Gastroesophageal sphincter (tissue), 4 donors: ENCODE measurements around the gene TMED8. TPM values are rescaled to one million over a fixed set of nuclear protein-coding genes. Genes with fewer than 3 reads are reported as not detected.

ENCODE experiments used
- ATAC-seq: fragments of 150-250 bp; one replicate; pipeline ENCODE4 v1.9.1; 2016; ENCODE audit warnings: mild to moderate bottlenecking, moderate library complexity
- H3K27ac ChIP-seq, 4 donors: fragments of 200-600 bp; sonication (generic) in 3 of 4; 1 replicate in 3 of 4; 2 replicates in 1 of 4; pipeline ENCODE4 v1.5.1; 2016 to 2019
- H3K27me3 ChIP-seq: fragments of 200-600 bp; sonication (generic); one replicate; pipeline ENCODE4 v1.5.1; 2019
- H3K36me3 ChIP-seq, 2 donors: fragments of 200-600 bp; sonication (generic); one replicate each; pipeline ENCODE4 v1.5.1; 2019; ENCODE audit warnings: control low read depth in 1 of 2
- H3K4me1 ChIP-seq, 3 donors: fragments of 200-600 bp; sonication (generic); 1 replicate in 2 of 3; 2 replicates in 1 of 3; pipeline ENCODE4 v1.5.1; 2016 to 2019; ENCODE audit warnings: control low read depth in 2 of 3
- H3K4me3 ChIP-seq, 2 donors: fragments of 200-600 bp; sonication (generic); one replicate each; pipeline ENCODE4 v1.5.1; 2019; ENCODE audit warnings: mild to moderate bottlenecking in 1 of 2, moderate library complexity in 1 of 2
- H3K9me3 ChIP-seq, 3 donors: fragments of 200-600 bp; sonication (generic); one replicate each; pipeline ENCODE4 v1.5.1; 2017 to 2019; ENCODE audit warnings: control low read depth in 2 of 3
- CTCF ChIP-seq, 4 experiments: fragments of 200-600 bp in 2 of 4; fragments of 450-650 bp in 2 of 4; sonication (generic) in 1 of 4; IDR thresholded peaks; one replicate each; pipeline ENCODE4 v1.5.1; 2017 to 2019; ENCODE audit warnings: antibody characterized with exemption in 4 of 4, mild to moderate bottlenecking in 2 of 4, moderate library complexity in 2 of 4
- EP300 ChIP-seq: sonication (generic); formaldehyde crosslinking; IDR thresholded peaks from one replicate; pipeline ENCODE4 v1.6.1; 2017; ENCODE audit warnings: antibody characterized with exemption, mild to moderate bottlenecking
- POLR2A ChIP-seq, 2 donors: fragments of 450-650 bp; IDR thresholded peaks; one replicate each; pipeline ENCODE4 v1.6.1; 2017; ENCODE audit warnings: antibody characterized with exemption in 2 of 2, mild to moderate bottlenecking in 2 of 2, moderate library complexity in 1 of 2
- POLR2AphosphoS5 ChIP-seq: sonication (generic); formaldehyde crosslinking; IDR thresholded peaks from one replicate; pipeline ENCODE4 v1.6.1; 2017; ENCODE audit warnings: antibody characterized with exemption
- WGBS, 2 donors: methylation state at CpG; one replicate each; pipeline ENCODE4 v1.1.5; 2018; ENCODE audit warnings: low coverage in 1 of 2; 5-methylcytosine and 5-hydroxymethylcytosine counted together
- total RNA-seq, 4 donors: library from RNA; depleted of rRNA; stranded (reverse); fragments of >200 nt; gene quantifications; one replicate each; pipeline ENCODE4 v1.1.0, GENCODE V29; 2016

TMED8 gene
- total RNA-seq, 4 donors from 2014 or later: 16.6 to 21.4 (median 20.7) TPM

GRCh38 chr14:77406718-77407117 is 29.8 kb upstream of the TMED8 start:
- Histone ChIP-seq H3K9me3 (no peaks in the 10 kb centered on the region), H3K36me3 (no peaks in the 10 kb centered on the region), H3K4me1 (no peaks in the 10 kb centered on the region), H3K27ac (no peak overlapping the region), H3K4me3 (no peak overlapping the region), H3K27me3 (no peaks in the 10 kb centered on the region)
- ATAC-seq: no peak
- TF ChIP-seq CTCF (IDR thresholded peaks at IDR 0.05): no peak
- no peak for TF ChIP-seq POLR2A (IDR thresholded peaks at IDR 0.05)
- no peak for TF ChIP-seq EP300
- TF ChIP-seq POLR2AphosphoS5: no peak
- 21 to 36% methylated on average over 4 to 6 of the region's 6 CpGs for WGBS, 2 donors

- H3K27ac ChIP-seq: no peak overlapping the region
- no peaks in the 10 kb centered on the region for H3K4me1 ChIP-seq
- ATAC-seq: no peak
- TF ChIP-seq POLR2A (IDR thresholded peaks at IDR 0.05) (no peak), CTCF (IDR thresholded peaks at IDR 0.05) (no peak), EP300 (no peak), POLR2AphosphoS5 (no peak)
- H3K36me3 ChIP-seq: no peaks in the 10 kb centered on the region
- H3K9me3 ChIP-seq: no peaks in the 10 kb centered on the region
- no peak overlapping the region for H3K4me3 ChIP-seq
- H3K27me3 ChIP-seq: no peaks in the 10 kb centered on the region
- 48 to 53% methylated on average over 2 to 3 of the region's 3 CpGs for WGBS, 2 donors
Observed at GRCh38 chr14:77406086-77406485, 29.2 kb upstream of the TMED8 start.

DNA sequence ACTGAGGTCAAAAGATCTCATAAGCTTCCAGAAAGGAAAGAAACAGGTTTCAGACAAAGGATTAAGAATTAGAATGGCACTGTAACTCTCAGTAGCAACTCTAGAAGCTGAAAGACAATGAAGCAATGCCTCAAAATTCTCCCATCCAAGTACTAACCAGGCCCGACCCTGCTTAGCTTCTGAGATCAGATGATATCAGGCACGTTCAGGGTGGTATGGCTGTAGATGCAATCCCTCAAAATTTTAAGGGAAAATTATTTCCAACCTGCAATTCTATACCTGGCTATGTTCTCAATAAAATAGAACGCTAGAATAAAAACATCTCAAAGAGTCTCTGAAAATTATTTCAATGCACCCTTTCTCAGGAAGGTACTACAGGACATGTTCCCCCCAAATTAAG is 26.9 kb upstream of the TMED8 start:
- H3K27me3 ChIP-seq: no peaks in the 10 kb centered on the region
- TF ChIP-seq CTCF (IDR thresholded peaks at IDR 0.05) (no peak), EP300 (no peak), POLR2A (IDR thresholded peaks at IDR 0.05) (no peak), POLR2AphosphoS5 (no peak)
- no peak overlapping the region for H3K27ac ChIP-seq
- H3K4me1 ChIP-seq: no peaks in the 10 kb centered on the region
- H3K9me3 ChIP-seq: no peaks in the 10 kb centered on the region
- no peaks in the 10 kb centered on the region for H3K36me3 ChIP-seq
- no peak for ATAC-seq
- H3K4me3 ChIP-seq: no peak overlapping the region
- WGBS, 2 donors: 85 to 95% methylated on average over 3 of the region's 3 CpGs

DNA sequence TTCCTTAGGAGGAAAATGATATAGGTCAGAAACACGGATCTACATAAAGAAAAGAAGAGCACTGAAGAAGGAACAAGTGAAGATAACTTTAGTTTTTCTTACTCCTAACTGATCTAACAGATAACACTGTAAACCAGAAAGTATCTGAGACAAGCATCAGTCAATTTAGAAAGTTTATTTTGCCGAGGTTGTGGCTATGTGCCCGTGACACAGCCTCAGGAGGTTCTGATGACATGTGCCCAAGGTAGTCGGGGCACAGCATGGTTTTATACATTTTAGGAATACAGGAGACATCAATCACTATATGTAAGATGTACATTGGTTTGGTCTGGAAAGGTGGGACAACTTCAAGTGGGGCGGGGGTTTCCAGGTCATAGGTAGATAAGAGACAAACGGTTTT is 23.3 kb upstream of the TMED8 start:
- Histone ChIP-seq H3K9me3 (no peaks in the 10 kb centered on the region), H3K27me3 (no peaks in the 10 kb centered on the region), H3K27ac (no peak overlapping the region), H3K36me3 (no peaks in the 10 kb centered on the region), H3K4me3 (no peak overlapping the region), H3K4me1 (no peaks in the 10 kb centered on the region)
- WGBS, 2 donors: 68 to 69% methylated on average over 6 of the region's 6 CpGs
- no peak for ATAC-seq
- TF ChIP-seq EP300: no peak
- TF ChIP-seq POLR2AphosphoS5: no peak
- TF ChIP-seq POLR2A (IDR thresholded peaks at IDR 0.05): no peak
- TF ChIP-seq CTCF (IDR thresholded peaks at IDR 0.05): no peak

- H3K36me3 ChIP-seq: no peaks in the 10 kb centered on the region
- 96 to 100% methylated on average over 3 to 4 of the region's 4 CpGs for WGBS, 2 donors
- H3K4me1 ChIP-seq: no peaks in the 10 kb centered on the region
- H3K9me3 ChIP-seq: no peaks in the 10 kb centered on the region
- ATAC-seq: no peak
- no peak overlapping the region for H3K4me3 ChIP-seq
- no peak for TF ChIP-seq EP300
- no peak overlapping the region for H3K27ac ChIP-seq
- no peaks in the 10 kb centered on the region for H3K27me3 ChIP-seq
Observed at GRCh38 chr14:77390188-77390587, 13.3 kb upstream of the TMED8 start.
